Measurements from ENCODE around the gene CHSY1. TPM values are rescaled to one million over a fixed set of nuclear protein-coding genes. Genes with fewer than 3 reads are reported as not detected.
"Not testable (repeated sequence)": the region's sequence is repeated elsewhere in the genome, so short reads cannot be mapped to it uniquely, and the experiment has no call there.

Gene CHSY1
- total RNA-seq, 1 donor from 2014 or later: 47.0 TPM

DNA sequence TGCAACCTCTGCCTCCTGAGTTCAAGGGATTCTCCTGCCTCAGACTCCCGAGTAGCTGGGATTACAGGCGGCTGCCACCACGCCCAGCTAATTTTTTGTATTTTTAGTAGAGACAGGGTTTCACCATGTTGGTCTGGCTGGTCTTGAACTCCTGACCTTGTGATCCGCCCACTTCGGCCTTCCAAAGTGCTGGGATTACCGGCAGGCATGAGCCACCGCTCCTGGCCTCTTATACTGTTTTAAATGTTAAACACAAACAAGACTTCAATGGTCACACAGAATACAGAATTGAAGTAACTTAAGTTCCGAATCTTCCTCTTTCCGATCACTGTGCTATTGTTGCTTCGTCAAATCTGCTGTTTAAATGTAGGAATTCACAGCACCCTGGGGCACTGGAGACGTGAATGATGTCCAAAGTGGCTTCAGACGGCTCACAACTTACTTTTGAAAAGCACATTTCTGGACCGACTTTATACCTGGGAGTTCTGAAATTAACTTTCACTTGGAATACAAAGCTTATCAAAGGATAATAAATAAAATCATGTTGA is 125.9 kb downstream of the CHSY1 start:
- not testable (repeated sequence) for DNase-seq (ENCODE audit: extremely low read depth, low read depth, low spot score)

Other genes with a start within 250 kb of the CHSY1 start
- gene SELENOS, start 25.4 kb upstream of the CHSY1 start, total RNA-seq: 61.9 and 102 TPM in 2 replicates
- gene SNRPA1, start 43.2 kb upstream of the CHSY1 start, total RNA-seq: 33.6 and 46.3 TPM in 2 replicates
- gene PCSK6, start 237.7 kb upstream of the CHSY1 start, total RNA-seq: 19.2 and 24.4 TPM in 2 replicates

All from glomerular endothelial cell (primary cell).